AG09319 (cell line): ENCODE results near the gene SASH1.

ENCODE experiments used
- DNase-seq: peaks from one replicate; pipeline ENCODE4 v3.0.0-alpha.2; 2010; ENCODE audit warnings: low read depth; ENCODE audit errors: extremely low read depth
- TF ChIP-seq, protein P1 (sequence below): IDR thresholded peaks from 2 replicates; pipeline ENCODE4 v1.5.1; 2011; ENCODE audit warnings: low read depth, mild to moderate bottlenecking, inconsistent platforms, low read length, moderate library complexity

The SASH1 gene

DNA sequence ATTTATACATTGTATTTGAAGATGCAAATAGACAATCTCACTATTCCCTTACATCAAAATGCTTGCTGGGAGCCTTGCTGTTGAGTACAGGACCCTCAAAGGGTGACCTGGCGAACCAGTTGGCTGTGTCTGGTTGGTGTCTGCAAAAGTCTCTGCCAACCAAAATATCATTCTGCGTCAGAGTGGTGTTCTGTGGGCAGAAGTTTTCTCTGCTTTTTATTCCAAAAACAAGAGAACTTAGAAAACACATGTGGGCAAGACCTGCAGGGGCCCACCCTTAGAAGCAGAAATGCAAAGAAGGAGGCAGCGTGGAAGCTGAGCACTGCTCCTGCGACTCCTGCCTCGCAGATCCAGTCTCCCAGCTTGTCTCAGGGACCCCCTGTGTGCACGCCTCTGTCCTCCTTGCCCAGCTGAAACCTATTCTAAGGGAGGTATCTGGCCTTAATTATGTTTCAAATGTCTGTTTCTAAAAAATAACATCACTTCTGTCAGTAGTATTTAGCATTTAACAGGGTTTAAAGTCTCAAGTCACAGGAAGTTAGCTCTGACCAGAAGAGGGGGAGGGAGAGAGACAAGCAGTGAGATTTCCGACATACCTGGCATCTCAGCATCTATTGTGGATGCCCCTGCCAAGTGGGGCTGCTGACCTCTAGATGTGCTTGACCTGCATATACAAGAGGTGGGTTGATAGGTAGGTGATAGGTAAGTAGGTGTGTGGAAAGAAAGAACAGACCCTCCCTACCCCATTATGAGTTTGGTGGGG, 101.3 kb downstream of the SASH1 start:
- TF ChIP-seq, protein P1, sequence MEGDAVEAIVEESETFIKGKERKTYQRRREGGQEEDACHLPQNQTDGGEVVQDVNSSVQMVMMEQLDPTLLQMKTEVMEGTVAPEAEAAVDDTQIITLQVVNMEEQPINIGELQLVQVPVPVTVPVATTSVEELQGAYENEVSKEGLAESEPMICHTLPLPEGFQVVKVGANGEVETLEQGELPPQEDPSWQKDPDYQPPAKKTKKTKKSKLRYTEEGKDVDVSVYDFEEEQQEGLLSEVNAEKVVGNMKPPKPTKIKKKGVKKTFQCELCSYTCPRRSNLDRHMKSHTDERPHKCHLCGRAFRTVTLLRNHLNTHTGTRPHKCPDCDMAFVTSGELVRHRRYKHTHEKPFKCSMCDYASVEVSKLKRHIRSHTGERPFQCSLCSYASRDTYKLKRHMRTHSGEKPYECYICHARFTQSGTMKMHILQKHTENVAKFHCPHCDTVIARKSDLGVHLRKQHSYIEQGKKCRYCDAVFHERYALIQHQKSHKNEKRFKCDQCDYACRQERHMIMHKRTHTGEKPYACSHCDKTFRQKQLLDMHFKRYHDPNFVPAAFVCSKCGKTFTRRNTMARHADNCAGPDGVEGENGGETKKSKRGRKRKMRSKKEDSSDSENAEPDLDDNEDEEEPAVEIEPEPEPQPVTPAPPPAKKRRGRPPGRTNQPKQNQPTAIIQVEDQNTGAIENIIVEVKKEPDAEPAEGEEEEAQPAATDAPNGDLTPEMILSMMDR, result no peak
- no peak for DNase-seq

- TF ChIP-seq, protein P1, result no peak
- DNase-seq, result no peak
These were observed 102.5 kb downstream of the SASH1 start for GRCh38 chr6:148445116-148445515.

- no peak for DNase-seq
- TF ChIP-seq, protein P1, result no peak
These were observed 103.0 kb downstream of the SASH1 start for GRCh38 chr6:148445620-148446019.

DNA sequence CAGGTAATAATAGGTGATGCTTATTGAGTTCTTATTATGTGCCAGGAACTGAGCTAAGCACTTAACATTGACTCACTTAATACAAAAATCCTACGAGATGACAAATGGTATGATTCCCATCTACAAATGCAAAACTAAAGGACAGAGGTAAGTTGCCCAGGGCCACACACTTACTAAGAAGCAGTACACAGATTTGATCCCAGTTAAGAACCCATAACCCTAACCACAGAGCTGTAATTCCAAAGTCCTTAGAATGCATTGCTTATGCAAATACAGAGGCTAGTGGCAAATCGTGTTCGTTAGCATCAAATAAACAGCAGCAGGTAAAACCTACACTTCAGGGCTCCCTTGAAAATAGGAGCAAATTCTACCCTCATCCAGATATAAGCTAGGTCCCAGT, 104.0 kb downstream of the SASH1 start:
- TF ChIP-seq, protein P1, result no peak
- DNase-seq, result no peak

- DNase-seq, result no peak
- TF ChIP-seq, protein P1, result no peak
These were observed 105.0 kb downstream of the SASH1 start for GRCh38 chr6:148447521-148448230.

GRCh38 chr6:148448369-148449012, 105.9 kb downstream of the SASH1 start:
- no peak for DNase-seq
- TF ChIP-seq, protein P1, result no peak

- TF ChIP-seq, protein P1, result no peak
- no peak for DNase-seq
These were observed 108.2 kb downstream of the SASH1 start for GRCh38 chr6:148450866-148451265.
